CD4-positive, alpha-beta T cell treated with Interleukin-4 for 4 hours (primary cell): ENCODE results near the gene CAGE1.

Experiments
- DNase-seq: peaks from one replicate; pipeline ENCODE4 v3.0.0-alpha.2; 2020

CAGE1 gene

GRCh38 chr6:7304821-7305220 is 84.7 kb downstream of the CAGE1 start:
- DNase-seq = no peak

GRCh38 chr6:7301702-7302101 is 87.8 kb downstream of the CAGE1 start:
- no peak for DNase-seq

GRCh38 chr6:7300926-7301325 is 88.6 kb downstream of the CAGE1 start:
- DNase-seq = no peak

GRCh38 chr6:7298113-7298512 is 91.4 kb downstream of the CAGE1 start:
- no peak for DNase-seq

- DNase-seq = no peak
Measured at GRCh38 chr6:7296602-7297001, 92.9 kb downstream of the CAGE1 start.

- no peak for DNase-seq
Measured at GRCh38 chr6:7295916-7296315, 93.6 kb downstream of the CAGE1 start.

- no peak for DNase-seq
Measured at GRCh38 chr6:7292596-7293255, 96.8 kb downstream of the CAGE1 start.

- DNase-seq = no peak
Measured at GRCh38 chr6:7290079-7290478, 99.5 kb downstream of the CAGE1 start.

- DNase-seq = no peak
Measured at GRCh38 chr6:7285416-7285815, 104.1 kb downstream of the CAGE1 start.

GRCh38 chr6:7283676-7284075 is 105.9 kb downstream of the CAGE1 start:
- DNase-seq = no peak

GRCh38 chr6:7282097-7282906 is 107.2 kb downstream of the CAGE1 start:
- no peak for DNase-seq
